ENCODE data around the gene CFAP299.

CFAP299 gene

DNA sequence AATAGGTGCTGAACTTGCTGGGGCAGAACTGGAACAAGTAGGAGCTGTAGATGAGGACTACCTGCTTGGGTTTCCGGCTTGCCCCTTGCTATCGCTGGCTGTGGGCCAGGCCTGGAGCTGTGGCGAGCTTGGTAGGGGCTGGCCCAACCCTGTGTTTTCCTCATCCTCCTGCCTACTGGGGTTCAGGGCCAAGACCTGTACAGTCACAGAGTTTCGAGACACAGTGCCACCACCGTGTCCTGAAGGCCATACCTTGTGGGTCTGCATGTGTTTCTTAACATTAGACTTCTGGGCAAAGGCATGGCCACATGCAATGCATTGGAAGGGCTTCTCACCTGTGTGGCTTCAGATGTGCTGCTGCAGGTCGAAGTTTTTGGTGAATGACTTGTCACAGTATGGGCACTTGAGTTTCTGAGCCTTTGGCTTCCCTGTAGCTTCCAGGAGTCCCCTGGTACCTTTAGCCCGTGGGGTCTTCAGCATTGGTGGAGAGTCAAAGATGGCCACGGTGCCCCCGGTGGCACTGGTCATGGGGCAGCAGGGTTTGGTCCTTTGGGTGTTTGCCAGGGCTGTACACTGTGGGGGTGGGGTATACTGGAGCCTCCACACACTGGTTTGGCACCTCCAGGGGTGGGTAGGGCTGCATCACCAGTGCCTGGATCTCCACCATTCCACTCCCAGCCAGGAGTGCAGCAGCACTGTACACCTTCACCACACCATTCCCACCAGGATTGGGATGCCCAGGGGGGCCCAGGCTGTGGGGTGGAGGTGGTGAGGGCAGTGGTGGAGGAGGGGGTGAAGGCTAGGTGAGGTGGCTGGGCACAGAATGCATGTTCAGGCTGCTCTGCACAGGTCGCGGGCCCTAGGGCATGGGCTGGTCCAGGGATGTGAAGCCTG, 52.1 kb downstream of the CFAP299 start:
- no peak for DNase-seq

DNA sequence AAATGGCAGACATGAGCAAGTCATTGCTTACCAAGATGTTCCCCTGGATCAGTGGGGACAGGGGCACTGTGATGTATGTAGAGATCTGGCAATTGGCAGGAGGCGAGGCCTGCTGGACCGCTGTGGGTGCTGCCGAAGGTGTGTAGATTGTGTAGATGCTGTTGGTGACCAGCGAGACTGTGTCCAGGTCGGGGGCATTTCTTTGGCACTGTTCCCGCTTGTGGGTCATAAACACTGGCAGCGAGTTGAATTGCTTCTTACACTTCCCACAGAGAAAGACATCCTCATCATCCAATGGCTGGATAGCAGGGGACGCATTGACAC, 52.7 kb downstream of the CFAP299 start:
- no peak for DNase-seq

DNA sequence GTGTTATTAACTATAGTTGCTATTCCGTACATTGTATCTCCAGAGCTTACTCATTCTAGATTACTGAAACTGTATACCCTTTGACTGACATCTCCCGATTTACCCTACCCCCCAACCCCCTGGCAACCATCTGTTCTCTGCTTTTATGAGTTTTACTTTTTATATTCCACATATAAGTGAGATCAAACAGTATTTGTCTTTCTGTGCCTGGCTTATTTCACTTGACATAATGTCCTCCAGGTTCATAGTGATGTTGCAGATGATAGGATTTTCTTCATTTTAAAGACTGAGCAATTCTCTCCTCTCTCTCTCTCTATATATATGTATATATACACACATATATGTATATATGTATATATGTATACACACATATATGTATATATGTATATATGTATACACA, 54.6 kb downstream of the CFAP299 start:
- no peak for DNase-seq

DNA sequence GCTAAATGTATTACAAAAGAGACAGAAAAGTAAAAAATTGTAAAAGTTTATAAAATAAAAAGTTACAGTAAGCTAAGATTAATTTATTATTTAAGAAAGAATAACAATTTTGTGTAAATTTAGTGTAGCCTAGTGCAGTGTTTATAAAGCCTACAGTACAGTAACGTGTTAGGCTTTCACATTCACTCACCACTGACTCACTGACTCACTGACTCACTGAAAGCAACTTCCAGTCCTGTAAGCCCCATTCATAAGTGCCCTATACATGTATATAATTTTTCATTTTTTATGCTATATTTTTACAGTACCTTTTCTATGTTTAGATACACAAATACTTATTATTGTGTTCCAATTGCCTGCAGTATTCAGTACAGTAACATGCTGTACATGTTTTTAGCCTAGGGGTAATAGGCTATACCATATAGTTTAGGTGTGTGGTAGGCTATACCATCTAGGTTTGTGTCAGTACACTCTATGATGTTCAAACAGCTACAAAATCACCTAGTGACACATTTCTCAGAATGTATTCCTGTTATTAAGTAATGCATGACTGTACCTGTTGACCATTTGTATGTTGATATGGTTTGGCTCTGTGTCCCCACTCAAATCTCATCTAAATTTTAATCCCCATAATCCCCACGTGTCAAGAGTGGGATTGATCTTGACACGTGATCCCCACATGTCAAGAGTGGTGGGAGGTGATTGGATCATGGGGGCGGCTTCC, 57.9 kb downstream of the CFAP299 start:
- no peak for DNase-seq

DNA sequence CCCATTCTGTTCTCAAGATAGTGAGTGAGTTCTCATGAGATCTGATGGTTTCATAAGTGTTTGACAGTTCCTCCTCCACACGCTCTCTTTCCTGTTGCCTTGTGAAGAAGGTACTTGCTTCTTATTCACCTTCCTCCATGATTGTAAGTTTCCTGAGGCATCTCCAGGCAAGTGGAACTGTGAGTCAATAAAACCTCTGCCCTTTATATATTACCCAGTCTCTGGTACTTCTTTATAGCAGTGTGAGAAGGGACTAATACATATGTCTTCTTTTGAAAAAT, 58.4 kb downstream of the CFAP299 start:
- no peak for DNase-seq

DNA sequence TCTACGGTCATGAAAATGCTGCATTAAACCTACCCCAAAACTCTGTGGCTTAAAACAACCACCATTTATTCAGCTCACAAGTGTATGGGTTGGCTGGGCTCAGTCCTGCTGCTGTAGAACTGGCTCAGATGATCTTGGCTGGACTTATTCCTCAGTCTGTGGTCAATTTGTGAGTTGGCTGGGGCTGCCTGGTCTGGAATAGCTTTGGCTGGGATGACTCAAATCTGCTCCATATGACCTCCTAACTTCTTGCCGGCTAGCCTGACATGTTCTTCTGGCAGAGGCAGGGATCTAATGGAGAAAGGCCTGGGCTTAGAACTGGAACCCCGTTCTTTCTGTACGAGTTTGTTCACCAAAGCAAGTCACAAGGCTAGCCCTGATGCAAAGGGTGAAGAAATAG, 71.7 kb downstream of the CFAP299 start:
- no peak for DNase-seq

DNA sequence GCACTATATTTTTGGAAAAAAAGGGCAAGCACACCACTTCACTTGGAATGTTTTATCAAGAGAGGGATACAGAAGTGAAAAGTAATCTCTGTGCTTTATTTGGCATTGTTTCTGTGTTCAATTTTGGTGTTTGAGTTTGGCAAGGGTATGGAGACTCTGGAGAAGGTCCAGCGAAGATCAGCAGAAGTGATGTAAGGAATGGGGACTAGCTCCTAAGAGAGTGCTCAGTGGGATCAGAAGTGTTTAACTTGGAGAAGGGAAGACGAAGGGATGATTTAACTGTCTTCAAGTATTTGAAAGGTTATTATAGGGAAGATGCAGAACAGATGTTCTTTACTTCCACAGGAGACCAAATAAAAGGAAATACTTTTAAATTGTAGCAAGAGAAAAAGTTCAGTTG, 74.3 kb downstream of the CFAP299 start:
- DNase-seq, result no peak

DNA sequence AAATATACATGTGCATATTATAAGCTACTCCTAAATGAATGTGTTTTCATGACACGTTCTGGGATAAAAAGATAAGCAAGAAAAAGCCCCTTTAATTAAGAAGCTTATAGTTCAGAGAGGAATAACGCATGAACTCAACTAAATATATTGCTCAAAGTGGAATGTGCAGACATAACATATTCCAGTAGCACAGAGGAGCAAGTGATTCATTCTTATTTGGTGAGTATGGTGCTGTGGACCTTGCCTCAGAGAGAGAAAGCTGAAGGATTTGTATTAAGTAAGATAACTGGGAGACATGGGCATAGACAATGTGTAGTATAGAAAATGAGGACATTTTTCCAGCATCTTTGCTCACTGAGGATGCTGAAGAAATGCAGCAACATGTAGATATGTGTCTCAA, 76.8 kb downstream of the CFAP299 start:
- no peak for DNase-seq

DNA sequence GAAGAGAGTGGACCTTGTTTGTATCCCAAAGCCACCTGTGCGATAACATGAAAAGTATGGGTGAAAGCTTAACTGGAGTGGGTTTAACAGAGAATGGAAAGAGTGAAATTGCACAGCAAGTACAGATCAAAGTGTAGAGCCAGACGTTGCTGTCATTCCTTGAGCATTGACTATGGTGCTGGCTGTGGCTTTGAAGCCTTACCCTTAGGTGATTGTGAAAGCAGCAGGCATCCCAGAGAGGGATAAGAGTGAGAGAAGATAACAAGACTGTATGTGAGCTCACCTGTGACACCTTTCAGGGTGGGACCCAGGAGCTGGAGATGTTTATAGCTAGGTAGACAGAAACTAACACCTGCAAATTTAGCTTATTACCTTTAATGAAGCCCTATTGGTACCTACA, 77.6 kb downstream of the CFAP299 start:
- DNase-seq, result no peak

DNA sequence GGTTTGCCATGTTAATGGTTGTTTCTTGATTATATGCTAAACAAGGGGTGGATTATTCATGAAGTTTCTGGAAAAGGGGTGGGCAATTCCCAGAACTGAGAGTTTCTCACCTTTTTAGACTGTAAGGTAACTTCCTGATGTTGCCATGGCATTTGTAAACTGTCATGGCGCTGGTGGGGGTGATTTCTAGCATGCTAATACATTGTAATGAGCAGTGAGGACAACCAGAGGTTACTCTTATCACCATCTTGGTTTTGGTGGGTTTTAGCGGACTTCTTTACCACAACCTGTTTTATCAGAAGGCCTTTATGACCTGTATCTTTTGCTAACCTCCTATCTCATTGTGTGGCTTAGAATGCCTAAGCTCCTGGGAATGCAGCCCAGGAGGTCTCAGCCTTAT, 81.5 kb downstream of the CFAP299 start:
- no peak for DNase-seq

DNA sequence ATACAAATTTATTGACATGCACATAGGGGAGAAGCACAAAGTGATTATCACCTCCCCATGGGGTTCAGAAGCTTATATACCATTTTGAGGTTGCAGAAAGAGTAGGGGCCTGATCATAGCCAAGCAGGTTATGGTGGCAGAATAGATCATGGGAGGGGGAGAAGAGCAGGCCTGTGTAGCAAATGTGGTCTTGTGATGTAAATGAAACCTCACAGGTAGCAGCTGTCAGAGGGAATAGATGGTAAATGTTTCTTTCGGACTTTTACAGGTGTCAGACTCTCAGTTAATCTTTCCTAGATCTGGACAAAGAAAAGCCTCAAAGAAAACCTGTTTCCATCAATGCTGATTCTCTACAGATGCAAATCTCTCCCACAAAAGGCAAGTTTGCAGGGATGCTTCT, 84.4 kb downstream of the CFAP299 start:
- DNase-seq, result no peak

DNA sequence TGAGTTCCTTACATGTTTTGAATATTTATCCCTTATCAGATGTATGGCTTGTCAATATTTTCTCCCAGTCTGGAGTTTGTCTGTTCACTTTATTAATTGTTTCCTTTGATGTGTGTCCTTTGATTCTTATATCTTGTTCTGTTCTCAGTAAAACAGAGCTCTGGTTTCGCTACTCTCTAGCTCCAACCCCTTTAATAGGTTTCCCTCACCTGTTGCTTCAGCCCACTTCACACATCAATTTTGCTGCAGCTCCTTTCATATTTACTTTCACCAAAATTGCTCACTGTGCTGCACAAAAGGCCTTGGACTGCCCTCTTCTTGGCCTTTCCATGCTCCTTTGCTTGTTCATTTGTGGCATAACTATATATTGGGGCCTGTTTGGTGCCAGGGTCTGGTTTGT, 85.1 kb downstream of the CFAP299 start:
- no peak for DNase-seq

DNA sequence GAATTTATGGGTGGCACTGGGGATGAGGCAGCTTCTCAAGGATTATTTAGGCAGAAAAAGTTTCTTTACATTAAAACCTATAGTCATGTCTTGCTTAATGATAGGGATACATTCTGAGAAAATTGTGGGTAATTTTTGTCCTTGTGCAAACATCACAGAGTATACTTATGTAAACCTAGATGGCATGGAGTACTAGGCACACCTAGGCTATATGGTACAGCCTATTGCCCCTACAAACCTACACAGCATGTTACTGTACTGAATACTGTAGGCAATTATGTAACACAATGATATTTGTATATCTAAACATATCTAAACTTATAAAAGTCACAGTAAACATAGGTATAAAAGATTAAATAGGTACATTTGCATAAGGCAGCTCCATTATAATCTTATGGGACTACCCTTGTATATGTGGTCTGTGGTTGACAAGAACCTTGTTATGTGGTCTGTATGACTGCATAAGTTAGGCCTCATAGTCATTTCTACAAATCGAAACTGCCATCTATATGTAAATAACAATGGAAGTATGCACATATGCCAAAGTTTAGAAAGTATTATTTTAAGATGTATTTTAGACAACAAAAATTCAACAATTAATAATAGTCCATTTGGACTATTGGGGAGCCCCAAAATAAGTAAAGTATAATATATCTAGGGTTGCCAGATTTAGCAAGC, 87.3 kb downstream of the CFAP299 start:
- DNase-seq, result no peak

DNA sequence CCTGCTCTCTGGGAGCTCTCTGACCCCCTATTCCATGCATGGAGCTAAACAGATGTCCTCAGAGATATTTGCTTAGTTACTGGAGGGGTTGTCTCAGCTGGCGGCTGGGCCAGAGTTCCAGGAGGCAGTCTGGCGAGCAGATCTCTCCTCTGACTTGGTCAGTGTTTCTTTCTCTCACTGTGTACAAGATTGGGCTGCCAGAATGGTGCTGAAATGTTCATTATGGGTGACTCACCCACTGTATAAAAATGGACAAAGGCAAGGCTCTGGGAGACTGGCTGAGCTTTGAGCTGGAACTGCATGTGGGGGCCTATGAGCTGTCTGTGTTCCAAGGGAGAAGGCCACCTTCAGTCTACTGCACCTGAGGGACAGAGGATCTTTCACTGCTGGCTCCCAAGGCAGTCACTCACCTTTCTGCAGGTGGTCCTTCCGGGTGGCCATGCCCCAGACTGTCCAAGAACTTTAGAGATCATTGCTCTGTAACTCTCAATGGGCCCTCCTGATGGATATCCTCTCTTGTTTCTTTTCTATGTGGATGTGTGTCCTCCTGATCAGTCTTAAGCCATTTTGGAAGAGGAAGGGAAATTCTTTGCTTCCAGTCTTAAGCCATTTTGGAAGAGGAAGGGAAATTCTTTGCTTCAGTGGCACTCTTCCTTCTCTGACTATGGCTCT, 88.2 kb downstream of the CFAP299 start:
- no peak for DNase-seq

DNA sequence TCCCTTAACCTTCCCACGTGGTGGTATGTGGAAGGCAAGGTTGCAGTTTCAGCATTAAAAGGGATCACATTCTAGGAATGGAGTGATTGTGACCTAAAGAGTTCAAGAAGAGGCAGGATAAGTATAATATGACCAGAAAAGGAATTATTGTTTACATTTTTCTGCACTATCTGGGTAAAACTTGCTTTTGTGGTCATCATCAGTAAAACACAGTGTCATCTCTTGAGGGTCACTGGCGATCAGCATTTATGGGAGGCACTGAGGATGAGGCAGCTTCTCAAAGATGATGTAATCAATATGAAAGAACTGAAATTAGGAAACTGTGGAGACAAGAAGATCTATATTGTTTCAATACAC, 88.7 kb downstream of the CFAP299 start:
- DNase-seq, result no peak

DNA sequence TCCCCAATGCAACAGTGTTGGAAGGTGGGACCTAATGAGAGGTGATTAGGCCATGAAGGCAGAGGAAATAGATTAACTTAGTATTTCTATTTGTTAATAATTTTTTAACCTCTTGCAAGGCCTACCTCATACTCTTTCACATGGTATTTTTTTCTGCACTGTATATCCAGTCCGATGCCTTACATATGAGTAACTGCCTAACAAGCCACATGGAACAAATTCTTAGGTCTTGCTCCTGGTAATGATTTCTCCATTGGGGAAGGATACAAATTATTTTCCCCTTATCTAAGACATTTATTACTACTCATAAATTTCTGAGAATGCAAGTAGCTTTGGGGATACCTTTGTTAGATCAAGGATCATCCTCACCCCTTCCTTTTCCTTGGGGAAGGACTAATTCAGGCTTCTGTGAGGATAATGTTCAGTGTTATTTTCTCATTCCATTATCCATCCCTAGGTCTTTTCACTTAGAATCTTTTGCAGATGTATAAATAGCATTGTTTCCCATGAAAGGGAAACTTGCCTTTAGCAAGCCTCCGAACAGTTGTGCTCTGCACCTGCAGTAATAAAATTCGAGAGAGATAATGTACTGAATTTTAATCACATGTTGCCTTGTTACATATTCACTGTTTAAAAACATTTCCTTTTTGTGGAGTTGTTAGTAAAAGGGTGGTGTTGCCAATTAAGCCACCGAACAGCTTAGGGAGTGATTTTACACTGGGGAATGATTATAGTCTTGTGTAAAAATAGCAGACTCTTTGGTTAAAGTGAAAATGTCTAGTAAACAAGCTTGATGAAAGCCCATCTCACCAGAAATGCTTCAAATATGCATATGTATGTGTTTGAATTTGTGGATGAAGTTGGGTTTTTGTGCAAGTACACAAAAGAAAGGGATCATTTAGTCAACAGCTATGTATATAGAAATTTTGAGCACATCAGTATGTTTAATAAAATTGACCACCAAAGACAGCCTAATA, 89.9 kb downstream of the CFAP299 start:
- DNase-seq, result no peak

DNA sequence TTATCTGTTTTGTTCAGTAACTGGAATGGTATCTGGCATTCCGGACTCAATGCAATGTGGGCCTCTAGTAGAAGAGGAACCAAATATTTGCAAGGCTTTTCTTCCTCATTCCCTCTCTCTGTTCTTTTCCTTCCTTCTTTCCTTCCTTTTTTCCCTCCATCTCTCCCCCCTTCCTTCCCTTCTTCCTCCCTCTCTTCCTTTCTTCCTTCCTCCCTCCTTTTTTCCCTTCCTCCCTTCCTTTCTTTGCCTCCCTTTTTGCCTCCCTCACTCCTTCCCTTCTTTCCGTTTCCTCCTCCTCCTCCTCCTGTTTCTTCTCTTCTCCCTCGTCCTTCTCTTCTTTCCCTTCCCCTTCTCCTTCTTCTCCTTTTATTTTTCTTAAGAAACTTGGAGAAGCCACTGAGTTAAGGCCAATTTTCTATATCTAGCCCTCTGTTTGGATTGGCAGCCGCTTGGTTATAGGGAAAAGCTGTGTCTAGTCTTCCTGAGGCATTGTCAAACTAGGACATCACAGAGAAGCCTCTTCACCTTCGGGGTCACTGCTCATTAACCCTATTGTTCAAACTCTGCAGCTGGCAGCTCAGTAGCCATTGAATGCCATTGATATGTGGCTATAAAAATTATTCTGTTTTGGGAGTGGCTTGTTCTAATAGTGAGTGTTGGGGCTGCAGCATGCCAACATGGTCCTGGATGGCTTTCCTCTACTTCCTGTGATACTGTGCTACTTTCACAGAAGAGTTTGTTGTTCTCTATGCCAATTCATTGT, 95.9 kb downstream of the CFAP299 start:
- DNase-seq, result no peak

DNA sequence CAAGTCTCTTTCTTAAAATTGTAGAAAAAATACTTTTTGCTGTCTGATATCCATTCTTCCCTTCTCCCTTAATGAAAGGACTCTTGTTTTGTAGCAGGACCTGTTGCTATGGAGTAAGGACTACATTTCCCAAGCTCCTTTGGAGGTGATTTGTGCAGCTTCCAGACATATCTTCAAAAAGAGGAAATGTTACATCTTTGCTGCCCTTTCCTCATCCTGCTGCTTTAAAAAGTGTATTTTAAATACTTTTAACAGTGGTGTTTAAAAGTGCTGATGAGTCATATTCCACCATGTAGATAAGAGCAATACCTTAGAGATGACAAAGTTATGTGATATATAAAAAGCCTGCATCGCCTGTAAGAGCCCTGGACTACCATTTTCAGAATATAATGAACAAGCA, 98.7 kb downstream of the CFAP299 start:
- DNase-seq, result no peak

DNA sequence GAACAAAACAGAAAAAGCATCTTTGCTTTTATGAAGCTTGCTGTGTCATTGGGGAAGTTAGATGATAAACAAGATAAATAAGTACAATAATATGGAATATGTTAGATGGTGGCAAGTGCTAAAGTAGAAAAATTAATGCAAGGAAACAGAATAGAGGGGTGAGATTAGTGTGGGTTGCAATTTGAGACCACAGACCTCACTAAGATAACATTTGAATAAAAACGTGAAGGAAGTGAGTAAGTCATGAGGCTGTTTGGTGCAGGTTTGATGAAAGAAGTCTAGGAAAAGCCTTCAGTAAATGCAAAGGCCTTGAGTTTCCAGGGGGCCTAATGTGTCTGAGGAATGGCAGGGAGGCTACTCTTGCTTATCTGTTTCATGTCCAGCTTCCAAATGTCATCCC, 102.5 kb downstream of the CFAP299 start:
- DNase-seq, result no peak
